ENCODE data around the gene GAS7. TPM values are rescaled to one million over a fixed set of nuclear protein-coding genes. Genes with fewer than 3 reads are reported as not detected.

The GAS7 gene
- total and polyA plus RNA-seq, 2 of the 13 experiments (the other 11 are each of a cell fraction or from before 2014, with no cell fraction given) = 1.0 to 5.2 TPM

GRCh38 chr17:9991796-9992195 is 206.6 kb downstream of the GAS7 start (continued):
- TF ChIP-seq ARID5B (CRISPR knock-in tag; IDR thresholded peaks at IDR 0.05) = no peak
- no peak for TF ChIP-seq ZFP36 (IDR thresholded peaks at IDR 0.05; ENCODE audit: borderline replicate concordance, low read depth, low read length, partially characterized antibody)
- TF ChIP-seq SIN3B (IDR thresholded peaks at IDR 0.05; ENCODE audit: low read length) = no peak
- no peak for TF ChIP-seq PATZ1 (CRISPR knock-in tag; IDR thresholded peaks at IDR 0.05)
- TF ChIP-seq ZFP62 (CRISPR knock-in tag; IDR thresholded peaks at IDR 0.05) = no peak
- no peak for TF ChIP-seq ARID2 (CRISPR knock-in tag; IDR thresholded peaks at IDR 0.05; ENCODE audit: borderline replicate concordance)
- TF ChIP-seq ZNF276 (CRISPR knock-in tag; IDR thresholded peaks at IDR 0.05; ENCODE audit: low read depth) = no peak
- TF ChIP-seq, protein P1, sequence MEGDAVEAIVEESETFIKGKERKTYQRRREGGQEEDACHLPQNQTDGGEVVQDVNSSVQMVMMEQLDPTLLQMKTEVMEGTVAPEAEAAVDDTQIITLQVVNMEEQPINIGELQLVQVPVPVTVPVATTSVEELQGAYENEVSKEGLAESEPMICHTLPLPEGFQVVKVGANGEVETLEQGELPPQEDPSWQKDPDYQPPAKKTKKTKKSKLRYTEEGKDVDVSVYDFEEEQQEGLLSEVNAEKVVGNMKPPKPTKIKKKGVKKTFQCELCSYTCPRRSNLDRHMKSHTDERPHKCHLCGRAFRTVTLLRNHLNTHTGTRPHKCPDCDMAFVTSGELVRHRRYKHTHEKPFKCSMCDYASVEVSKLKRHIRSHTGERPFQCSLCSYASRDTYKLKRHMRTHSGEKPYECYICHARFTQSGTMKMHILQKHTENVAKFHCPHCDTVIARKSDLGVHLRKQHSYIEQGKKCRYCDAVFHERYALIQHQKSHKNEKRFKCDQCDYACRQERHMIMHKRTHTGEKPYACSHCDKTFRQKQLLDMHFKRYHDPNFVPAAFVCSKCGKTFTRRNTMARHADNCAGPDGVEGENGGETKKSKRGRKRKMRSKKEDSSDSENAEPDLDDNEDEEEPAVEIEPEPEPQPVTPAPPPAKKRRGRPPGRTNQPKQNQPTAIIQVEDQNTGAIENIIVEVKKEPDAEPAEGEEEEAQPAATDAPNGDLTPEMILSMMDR (CRISPR knock-in tag; IDR thresholded peaks at IDR 0.05) = no peak
- no peak for TF ChIP-seq PITX1 (CRISPR knock-in tag; IDR thresholded peaks at IDR 0.05)
